Osteocyte (in vitro differentiated cells): ENCODE measurements around the gene TNIP2. TPM values are rescaled to one million over a fixed set of nuclear protein-coding genes. Genes with fewer than 3 reads are reported as not detected.

Experiments used
- DNase-seq: peaks from one replicate; pipeline ENCODE4 v3.0.0; 2021; ENCODE audit warnings: mixed read lengths; ENCODE audit not compliant: unreplicated experiment; ENCODE audit errors: extremely low spot score
- H3K27ac Mint-ChIP-seq: one replicate; pipeline ENCODE4 v1.8.0; 2021; ENCODE audit warnings: mild to moderate bottlenecking, mixed read lengths; ENCODE audit not compliant: unreplicated experiment
- H3K27me3 Mint-ChIP-seq: one replicate; pipeline ENCODE4 v1.8.0; 2021; ENCODE audit warnings: mixed read lengths; ENCODE audit not compliant: unreplicated experiment
- H3K36me3 Mint-ChIP-seq: one replicate; pipeline ENCODE4 v1.8.0; 2021; ENCODE audit warnings: mixed read lengths; ENCODE audit not compliant: unreplicated experiment
- H3K4me1 Mint-ChIP-seq: one replicate; pipeline ENCODE4 v1.8.0; 2021; ENCODE audit warnings: mixed read lengths; ENCODE audit not compliant: unreplicated experiment
- H3K4me3 Mint-ChIP-seq: one replicate; pipeline ENCODE4 v1.8.0; 2021; ENCODE audit warnings: mild to moderate bottlenecking, moderate library complexity, mixed read lengths; ENCODE audit not compliant: unreplicated experiment
- H3K9me3 Mint-ChIP-seq: one replicate; pipeline ENCODE4 v1.8.0; 2021; ENCODE audit warnings: mixed read lengths; ENCODE audit not compliant: unreplicated experiment
- CTCF ChIP-seq: fragments of 200-600 bp; sonication (generic); IDR thresholded peaks from 2 replicates; pipeline ENCODE4 v1.5.0; 2021; ENCODE audit warnings: antibody characterized with exemption, mild to moderate bottlenecking, moderate library complexity
- total RNA-seq: library from RNA; stranded (reverse); gene quantifications from 2 replicates; pipeline ENCODE4 v1.2.1, GENCODE V29; 2021

The TNIP2 gene
- total RNA-seq, 1 donor from 2014 or later = 34.0 TPM

GRCh38 chr4:2756691-2757350 lies 685 bp upstream of the TNIP2 start:
- Mint-ChIP-seq H3K4me1 (peaks cover 18% of the 10 kb centered on the region), H3K36me3 (no peaks in the 10 kb centered on the region), H3K4me3 (peak overlapping the region; percentile 67), H3K9me3 (no peaks in the 10 kb centered on the region), H3K27me3 (no peaks in the 10 kb centered on the region), H3K27ac (peak overlapping the region; percentile 47)
- DNase-seq = no peak
- TF ChIP-seq CTCF = no peak

GRCh38 chr4:2754848-2755819 lies 1.0 kb downstream of the TNIP2 start:
- H3K27me3 Mint-ChIP-seq = no peaks in the 10 kb centered on the region
- H3K4me1 Mint-ChIP-seq = peaks cover 17% of the 10 kb centered on the region
- H3K4me3 Mint-ChIP-seq = peak overlapping the region; percentile 68
- no peaks in the 10 kb centered on the region for H3K9me3 Mint-ChIP-seq
- no peak for TF ChIP-seq CTCF
- no peak for DNase-seq
- H3K36me3 Mint-ChIP-seq = no peaks in the 10 kb centered on the region
- H3K27ac Mint-ChIP-seq = peak overlapping the region; percentile 8

GRCh38 chr4:2753436-2753835 lies 2.7 kb downstream of the TNIP2 start:
- H3K27ac Mint-ChIP-seq = no peak overlapping the region
- DNase-seq = no peak
- no peaks in the 10 kb centered on the region for H3K36me3 Mint-ChIP-seq
- peaks cover 17% of the 10 kb centered on the region for H3K4me1 Mint-ChIP-seq
- H3K9me3 Mint-ChIP-seq = no peaks in the 10 kb centered on the region
- H3K27me3 Mint-ChIP-seq = no peaks in the 10 kb centered on the region
- no peak for TF ChIP-seq CTCF
- no peak overlapping the region for H3K4me3 Mint-ChIP-seq

GRCh38 chr4:2750719-2751605 lies 5.2 kb downstream of the TNIP2 start:
- no peak for DNase-seq
- H3K4me1 Mint-ChIP-seq = peaks cover 30% of the 10 kb centered on the region
- no peaks in the 10 kb centered on the region for H3K9me3 Mint-ChIP-seq
- H3K36me3 Mint-ChIP-seq = peaks cover 7% of the 10 kb centered on the region
- H3K27ac Mint-ChIP-seq = no peak overlapping the region
- no peaks in the 10 kb centered on the region for H3K27me3 Mint-ChIP-seq
- H3K4me3 Mint-ChIP-seq = no peak overlapping the region
- no peak for TF ChIP-seq CTCF
